ENCODE measurements around the gene NCOA1.

Gene NCOA1

GRCh38 chr2:24509425-24509824, 18.4 kb downstream of the NCOA1 start:
- Histone ChIP-seq H3K9me3 (ENCODE audit: insufficient read depth, low read depth, low read length) (no peaks in the 10 kb centered on the region), H3K27me3 (ENCODE audit: insufficient read depth, low read length) (no peaks in the 10 kb centered on the region), H2AFZ (ENCODE audit: insufficient read depth, low read length, poor library complexity) (no peak overlapping the region), H3K4me3 (ENCODE audit: low read depth, low read length) (no peak overlapping the region), H3K4me1 (ENCODE audit: control insufficient read depth in 1 of 2, insufficient read depth in 2 of 2, low read length in 2 of 2) (no peaks in the 10 kb centered on the region), H2BK5ac (ENCODE audit: low read depth, low read length, poor library complexity) (no peak overlapping the region), H3K23ac (ENCODE audit: low read length) (no peak overlapping the region), H4K8ac (ENCODE audit: low read depth, low read length) (no peak overlapping the region), H4K12ac (ENCODE audit: low read depth, low read length) (no peak overlapping the region), H3K79me2 (ENCODE audit: control insufficient read depth, insufficient read depth, low read length, poor library complexity) (no peaks in the 10 kb centered on the region), H2BK12ac (ENCODE audit: low read length) (no peak overlapping the region), H2AK5ac (ENCODE audit: low read length) (no peak overlapping the region), H2BK120ac (ENCODE audit: insufficient read depth, low read length, poor library complexity) (no peak overlapping the region), H3K9ac (ENCODE audit: low read length) (no peak overlapping the region), H3K4ac (ENCODE audit: low read depth, low read length) (no peak overlapping the region), H4K91ac (ENCODE audit: low read depth, low read length) (no peak overlapping the region), H3K79me1 (ENCODE audit: low read length) (no peaks in the 10 kb centered on the region), H3K4me2 (ENCODE audit: low read length) (no peak overlapping the region), H3K14ac (ENCODE audit: low read length) (no peak overlapping the region), H3K27ac (ENCODE audit: low read depth, low read length) (no peak overlapping the region), H3K18ac (ENCODE audit: low read length) (no peak overlapping the region), H3K36me3 (ENCODE audit: control insufficient read depth in 1 of 2, insufficient read depth in 2 of 2, low read length in 2 of 2) (no peaks in the 10 kb centered on the region)
- no CpG with 5 or more reads among the region's 1 CpG for WGBS (ENCODE audit: extremely low coverage, insufficient coverage, insufficient read length)
- no peak for DNase-seq

GRCh38 chr2:24509840-24510239, 18.8 kb downstream of the NCOA1 start:
- Histone ChIP-seq H3K36me3 (ENCODE audit: control insufficient read depth in 1 of 2, insufficient read depth in 2 of 2, low read length in 2 of 2) (no peaks in the 10 kb centered on the region), H3K4me2 (ENCODE audit: low read length) (no peak overlapping the region), H3K4ac (ENCODE audit: low read depth, low read length) (no peak overlapping the region), H2BK120ac (ENCODE audit: insufficient read depth, low read length, poor library complexity) (no peak overlapping the region), H3K9me3 (ENCODE audit: insufficient read depth, low read depth, low read length) (no peaks in the 10 kb centered on the region), H3K4me1 (ENCODE audit: control insufficient read depth in 1 of 2, insufficient read depth in 2 of 2, low read length in 2 of 2) (no peaks in the 10 kb centered on the region), H3K79me2 (ENCODE audit: control insufficient read depth, insufficient read depth, low read length, poor library complexity) (no peaks in the 10 kb centered on the region), H2BK5ac (ENCODE audit: low read depth, low read length, poor library complexity) (no peak overlapping the region), H3K23ac (ENCODE audit: low read length) (no peak overlapping the region), H2AFZ (ENCODE audit: insufficient read depth, low read length, poor library complexity) (no peak overlapping the region), H3K27ac (ENCODE audit: low read depth, low read length) (no peak overlapping the region), H3K14ac (ENCODE audit: low read length) (no peak overlapping the region), H2AK5ac (ENCODE audit: low read length) (no peak overlapping the region), H3K9ac (ENCODE audit: low read length) (no peak overlapping the region), H4K8ac (ENCODE audit: low read depth, low read length) (no peak overlapping the region), H3K79me1 (ENCODE audit: low read length) (no peaks in the 10 kb centered on the region), H3K27me3 (ENCODE audit: insufficient read depth, low read length) (no peaks in the 10 kb centered on the region), H3K18ac (ENCODE audit: low read length) (no peak overlapping the region), H3K4me3 (ENCODE audit: low read depth, low read length) (no peak overlapping the region), H4K91ac (ENCODE audit: low read depth, low read length) (no peak overlapping the region), H4K12ac (ENCODE audit: low read depth, low read length) (no peak overlapping the region), H2BK12ac (ENCODE audit: low read length) (no peak overlapping the region)
- DNase-seq, result no peak
- WGBS (ENCODE audit: extremely low coverage, insufficient coverage, insufficient read length), result no CpG with 5 or more reads among the region's 3 CpGs

GRCh38 chr2:24510771-24511170, 19.7 kb downstream of the NCOA1 start:
- H4K8ac ChIP-seq (ENCODE audit: low read depth, low read length), result no peak overlapping the region
- H3K27ac ChIP-seq (ENCODE audit: low read depth, low read length), result no peak overlapping the region
- H2BK12ac ChIP-seq (ENCODE audit: low read length), result no peak overlapping the region
- H3K14ac ChIP-seq (ENCODE audit: low read length), result no peak overlapping the region
- H3K9ac ChIP-seq (ENCODE audit: low read length), result no peak overlapping the region
- H2AFZ ChIP-seq (ENCODE audit: insufficient read depth, low read length, poor library complexity), result no peak overlapping the region
- WGBS (ENCODE audit: extremely low coverage, insufficient coverage, insufficient read length), result no CpG with 5 or more reads among the region's 1 CpG
- no peak overlapping the region for H4K91ac ChIP-seq (ENCODE audit: low read depth, low read length)
- H3K4me3 ChIP-seq (ENCODE audit: low read depth, low read length), result no peak overlapping the region
- H2AK5ac ChIP-seq (ENCODE audit: low read length), result no peak overlapping the region
- H3K79me2 ChIP-seq (ENCODE audit: control insufficient read depth, insufficient read depth, low read length, poor library complexity), result no peaks in the 10 kb centered on the region
- H3K4me1 ChIP-seq (ENCODE audit: control insufficient read depth in 1 of 2, insufficient read depth in 2 of 2, low read length in 2 of 2), result no peaks in the 10 kb centered on the region
- no peak overlapping the region for H3K23ac ChIP-seq (ENCODE audit: low read length)
- H3K36me3 ChIP-seq (ENCODE audit: control insufficient read depth in 1 of 2, insufficient read depth in 2 of 2, low read length in 2 of 2), result no peaks in the 10 kb centered on the region
- no peaks in the 10 kb centered on the region for H3K9me3 ChIP-seq (ENCODE audit: insufficient read depth, low read depth, low read length)
- H3K79me1 ChIP-seq (ENCODE audit: low read length), result no peaks in the 10 kb centered on the region
- DNase-seq, result no peak
- no peak overlapping the region for H3K18ac ChIP-seq (ENCODE audit: low read length)
- H2BK5ac ChIP-seq (ENCODE audit: low read depth, low read length, poor library complexity), result no peak overlapping the region
- no peaks in the 10 kb centered on the region for H3K27me3 ChIP-seq (ENCODE audit: insufficient read depth, low read length)
- H3K4ac ChIP-seq (ENCODE audit: low read depth, low read length), result no peak overlapping the region
- H3K4me2 ChIP-seq (ENCODE audit: low read length), result no peak overlapping the region
- H4K12ac ChIP-seq (ENCODE audit: low read depth, low read length), result no peak overlapping the region
- no peak overlapping the region for H2BK120ac ChIP-seq (ENCODE audit: insufficient read depth, low read length, poor library complexity)

GRCh38 chr2:24511198-24511597, 20.1 kb downstream of the NCOA1 start:
- WGBS (ENCODE audit: extremely low coverage, insufficient coverage, insufficient read length), result no CpG with 5 or more reads among the region's 2 CpGs

More at GRCh38 chr2:24511198-24511597, 20.1 kb downstream of the NCOA1 start:
- Histone ChIP-seq H3K4me3 (ENCODE audit: low read depth, low read length) (no peak overlapping the region), H3K18ac (ENCODE audit: low read length) (no peak overlapping the region), H3K4me1 (ENCODE audit: control insufficient read depth in 1 of 2, insufficient read depth in 2 of 2, low read length in 2 of 2) (no peaks in the 10 kb centered on the region), H3K23ac (ENCODE audit: low read length) (no peak overlapping the region), H4K12ac (ENCODE audit: low read depth, low read length) (no peak overlapping the region), H3K9ac (ENCODE audit: low read length) (no peak overlapping the region), H3K27ac (ENCODE audit: low read depth, low read length) (no peak overlapping the region), H2AFZ (ENCODE audit: insufficient read depth, low read length, poor library complexity) (no peak overlapping the region), H2AK5ac (ENCODE audit: low read length) (no peak overlapping the region), H3K4me2 (ENCODE audit: low read length) (no peak overlapping the region), H3K36me3 (ENCODE audit: control insufficient read depth in 1 of 2, insufficient read depth in 2 of 2, low read length in 2 of 2) (no peaks in the 10 kb centered on the region), H3K79me2 (ENCODE audit: control insufficient read depth, insufficient read depth, low read length, poor library complexity) (no peaks in the 10 kb centered on the region), H3K9me3 (ENCODE audit: insufficient read depth, low read depth, low read length) (no peaks in the 10 kb centered on the region), H2BK12ac (ENCODE audit: low read length) (no peak overlapping the region), H3K14ac (ENCODE audit: low read length) (no peak overlapping the region), H3K4ac (ENCODE audit: low read depth, low read length) (no peak overlapping the region), H3K27me3 (ENCODE audit: insufficient read depth, low read length) (no peaks in the 10 kb centered on the region), H4K8ac (ENCODE audit: low read depth, low read length) (no peak overlapping the region), H3K79me1 (ENCODE audit: low read length) (no peaks in the 10 kb centered on the region), H2BK5ac (ENCODE audit: low read depth, low read length, poor library complexity) (no peak overlapping the region), H2BK120ac (ENCODE audit: insufficient read depth, low read length, poor library complexity) (no peak overlapping the region), H4K91ac (ENCODE audit: low read depth, low read length) (no peak overlapping the region)
- no peak for DNase-seq
